Spleen (tissue), 13 donors: ENCODE data around the gene TAF8. TPM values are rescaled to one million over a fixed set of nuclear protein-coding genes. Genes with fewer than 3 reads are reported as not detected.
A peak's percentile ranks its signal among the peaks of the same experiment; 100 is the strongest.
"Not testable (repeated sequence)": the region's sequence is repeated elsewhere in the genome, so short reads cannot be mapped to it uniquely, and the experiment has no call there.

Experiments used
- DNase-seq: peaks from one replicate; pipeline ENCODE4 v3.0.0-alpha.2; 2020
- H3K27ac ChIP-seq, 8 donors: fragments of 200-600 bp; sonication (generic) in 7 of 8; 1 replicate in 4 of 8; 2 replicates in 4 of 8; pipeline versions ENCODE4 v1.5.0 to v1.8.0; 2016 to 2021; ENCODE audit warnings: inconsistent platforms in 4 of 8, mild to moderate bottlenecking in 4 of 8, moderate library complexity in 1 of 8
- H3K27me3 ChIP-seq, 7 donors: fragments of 200-600 bp; sonication (generic) in 6 of 7; replicated peaks in 1 of 7; 1 replicate in 4 of 7; 2 replicates in 3 of 7; pipeline versions ENCODE4 v1.5.0 to v1.8.0; 2016 to 2021; ENCODE audit warnings: inconsistent platforms in 3 of 7, mild to moderate bottlenecking in 1 of 7
- H3K36me3 ChIP-seq, 6 donors: fragments of 200-600 bp; sonication (generic) in 5 of 6; 1 replicate in 4 of 6; 2 replicates in 2 of 6; pipeline versions ENCODE4 v1.5.0 to v1.8.0; 2016 to 2021; ENCODE audit warnings: inconsistent platforms in 2 of 6
- H3K4me1 ChIP-seq, 6 donors: fragments of 200-600 bp; sonication (generic) in 5 of 6; 1 replicate in 3 of 6; 2 replicates in 3 of 6; pipeline versions ENCODE4 v1.5.0 to v1.8.0; 2016 to 2021; ENCODE audit warnings: inconsistent platforms in 3 of 6
- H3K4me3 ChIP-seq, 8 donors: fragments of 200-600 bp; sonication (generic) in 7 of 8; 1 replicate in 4 of 8; 2 replicates in 4 of 8; pipeline versions ENCODE4 v1.5.0 to v1.8.0; 2016 to 2021; ENCODE audit warnings: inconsistent platforms in 4 of 8, mild to moderate bottlenecking in 4 of 8, moderate library complexity in 2 of 8
- H3K9me3 ChIP-seq, 8 donors: fragments of 200-600 bp; sonication (generic) in 7 of 8; 1 replicate in 4 of 8; 2 replicates in 4 of 8; pipeline versions ENCODE4 v1.5.0 to v1.8.0; 2016 to 2021; ENCODE audit warnings: inconsistent platforms in 4 of 8
- CTCF ChIP-seq, 11 experiments: fragments of 200-600 bp in 7 of 11; fragments of 450-650 bp in 4 of 11; sonication (generic) in 4 of 11; IDR thresholded peaks in 8 of 11; conservative IDR thresholded peaks in 3 of 11; 1 replicate in 7 of 11; 2 replicates in 4 of 11; pipeline versions ENCODE4 v1.4.0 to v1.8.0; 2016 to 2021; ENCODE audit warnings: antibody characterized with exemption in 11 of 11, inconsistent platforms in 4 of 11, mild to moderate bottlenecking in 1 of 11
- POLR2A ChIP-seq, 3 donors: fragments of 450-650 bp; IDR thresholded peaks; one replicate each; pipeline ENCODE4 v1.5.1; 2017; ENCODE audit warnings: antibody characterized with exemption in 3 of 3, mild to moderate bottlenecking in 1 of 3
- POLR2AphosphoS5 ChIP-seq, 3 donors: sonication (generic); formaldehyde crosslinking; IDR thresholded peaks; one replicate each; pipeline ENCODE4 v1.5.1; 2017; ENCODE audit warnings: antibody characterized with exemption in 3 of 3
- WGBS, 5 donors: extraction: QIAGEN DNeasy Blood & Tissue Kit in 3 of 5; methylation state at CpG; one replicate each; pipeline versions ENCODE4 v1.1.5 to v1.1.7; 2013 to 2018; 5-methylcytosine and 5-hydroxymethylcytosine counted together
- intact Hi-C: fragments of 100-400 bp; cut with DNase I; formaldehyde crosslinking; loops from one replicate; pipeline ENCODE4 v1.15.0; 2023; ENCODE audit warnings: low total_unique reads
- long read RNA-seq, 2 donors: transcript quantifications; one replicate each; lab custom pipeline, GENCODE V29; 2026
- polyA plus RNA-seq, 3 donors: library from polyadenylated mRNA; stranded (reverse); fragments of 200-250 nt; gene quantifications; one replicate each; pipeline ENCODE4 v1.2.1, GENCODE V29; 2013
- total RNA-seq, 7 donors: library from RNA; depleted of rRNA in 3 of 7; stranded (reverse); fragments of >200 nt in 3 of 7; fragmentation: NEBNext Ultra II Directional in 4 of 7; extraction: Animal tissue kit (Norgen Biotek cat#: 25700) in 4 of 7; gene quantifications; one replicate each; pipeline versions ENCODE4 v1.1.0 to v1.2.1, GENCODE V29; 2016 to 2021
- donor health status: healthy with polysubstance abuse.
- donor health status: DM: no; HTN: no; CAD: no; lungs with moderate emphysema.
- donor health status: DM: no; HTN: no; CAD: no.
- donor health status: Bipolar disorder and iron deficiency.
- donor health status: healthy.
- donor health status: DM: no; HTN: no; CAD: no.
- donor health status: DM: yes; HTN: yes; CAD: no.

Gene TAF8
- total RNA-seq (10 to 100 TPM; 32.1 to 56.3 (median 38.8) TPM), polyA plus RNA-seq (10 to 100 TPM in 1 of 3 donors, 1 to 10 TPM in 2; 8.2 to 12.5 (median 8.8) TPM)
- long read RNA-seq, donor 1, full-length matches to known transcripts: 3 of 3 reads
- long read RNA-seq, donor 1, partial matches to known transcripts: 0 of 3 reads
- long read RNA-seq, donor 1, other reads (novel, unspliced or antisense): 0 of 3 reads
- long read RNA-seq, donor 2, partial matches to known transcripts: 0 of 3 reads
- long read RNA-seq, donor 2, other reads (novel, unspliced or antisense): 0 of 3 reads

GRCh38 chr6:42050297-42051267, at the start of gene TAF8:
Gene TAF8, plus strand, starts transcription at chr6:42050524. Its CDS starts 18 bp downstream, at chr6:42050542.
- intact Hi-C loops: no loop called here
- Histone ChIP-seq H3K9me3 (no peaks in the 10 kb centered on the region), H3K36me3 (peaks cover 0 to 56% (median 33%) of the 10 kb centered on the region in 6 donors), H3K27ac (peak within 1 kb of the TSS; percentile 84 to 96 (median 95)), H3K4me1 (peaks cover 35 to 83% (median 66%) of the 10 kb centered on the region in 6 donors), H3K4me3 (peak within 1 kb of the TSS; percentile 42 to 98 (median 82)), H3K27me3 (no peaks in the 10 kb centered on the region)
- peak; percentile 98 for DNase-seq
- 1 to 2% (median 1%) methylated on average over 40 to 59 of the region's 59 CpGs for WGBS, 5 donors
- TF ChIP-seq CTCF (IDR thresholded peaks at IDR 0.05 in 8 of 11, conservative IDR thresholded peaks at IDR 0.05 in 3 of 11) (peak in 4 of 11 experiments; percentile 11 to 22 (median 12)), POLR2AphosphoS5 (IDR thresholded peaks at IDR 0.05) (peak; percentile 94 to 97 (median 94)), POLR2A (IDR thresholded peaks at IDR 0.05) (peak; percentile 67 to 88 (median 79))

- intact Hi-C loops: no loop called here
- no peak for DNase-seq
- H3K27me3 ChIP-seq: no peaks in the 10 kb centered on the region
- H3K36me3 ChIP-seq: peaks cover 0 to 88% (median 13%) of the 10 kb centered on the region in 6 donors
- 92 to 96% (median 93%) methylated on average over 6 of the region's 6 CpGs for WGBS, 5 donors
- H3K9me3 ChIP-seq: no peaks in the 10 kb centered on the region
- H3K4me1 ChIP-seq: peaks cover 0 to 51% (median 5%) of the 10 kb centered on the region in 6 donors
- TF ChIP-seq POLR2AphosphoS5 (IDR thresholded peaks at IDR 0.05) (no peak), POLR2A (IDR thresholded peaks at IDR 0.05) (no peak), CTCF (IDR thresholded peaks at IDR 0.05 in 8 of 11, conservative IDR thresholded peaks at IDR 0.05 in 3 of 11) (no peak)
- H3K27ac ChIP-seq: no peak overlapping the region
- no peak overlapping the region for H3K4me3 ChIP-seq
Observed at GRCh38 chr6:42001506-42001905, 48.8 kb upstream of the TAF8 start.

GRCh38 chr6:42003658-42004057, 46.7 kb upstream of the TAF8 start:
- 88 to 100% (median 94%) methylated on average over 1 of the region's 1 CpG for WGBS, 5 donors
- H3K4me3 ChIP-seq, H3K9me3 ChIP-seq, H3K27me3 ChIP-seq, intact Hi-C loops, H3K27ac ChIP-seq, DNase-seq: not testable (repeated sequence)
- peaks cover 0 to 73% (median 7%) of the 10 kb centered on the region in 6 donors for H3K36me3 ChIP-seq
- H3K4me1 ChIP-seq: peaks cover 14 to 63% (median 24%) of the 10 kb centered on the region in 6 donors

- Histone ChIP-seq H3K36me3 (peaks cover 0 to 81% (median 5%) of the 10 kb centered on the region in 6 donors), H3K27me3 (no peaks in the 10 kb centered on the region), H3K4me3 (peak overlapping the region in 1 of 8 donors; percentile 11), H3K4me1 (peaks cover 31 to 94% (median 57%) of the 10 kb centered on the region in 6 donors), H3K9me3 (no peaks in the 10 kb centered on the region), H3K27ac (peak overlapping the region in 7 of 8 donors; percentile 1 to 69 (median 50))
- TF ChIP-seq POLR2AphosphoS5 (IDR thresholded peaks at IDR 0.05): peak in 2 of 3 donors; percentile 14 to 43
- TF ChIP-seq CTCF (IDR thresholded peaks at IDR 0.05 in 8 of 11, conservative IDR thresholded peaks at IDR 0.05 in 3 of 11): no peak
- DNase-seq: peak; percentile 88
- 26 to 40% (median 35%) methylated on average over 15 of the region's 15 CpGs for WGBS, 5 donors
- intact Hi-C loops: no loop called here
Observed at GRCh38 chr6:42007286-42008137, 42.8 kb upstream of the TAF8 start.

- H3K27me3 ChIP-seq, intact Hi-C loops, DNase-seq, H3K9me3 ChIP-seq: not testable (repeated sequence)
- Histone ChIP-seq H3K4me1 (peaks cover 31 to 98% (median 60%) of the 10 kb centered on the region in 6 donors), H3K4me3 (peak overlapping the region in 1 of 8 donors; percentile 11), H3K27ac (peak overlapping the region in 7 of 8 donors; percentile 1 to 69 (median 50)), H3K36me3 (peaks cover 0 to 81% (median 2%) of the 10 kb centered on the region in 6 donors)
- 53 to 62% (median 60%) methylated on average over 8 of the region's 8 CpGs for WGBS, 5 donors
Observed at GRCh38 chr6:42008138-42008528, 42.2 kb upstream of the TAF8 start.
